HCT116 (cell line): ENCODE results near the gene DNALI1. TPM values are rescaled to one million over a fixed set of nuclear protein-coding genes. Genes with fewer than 3 reads are reported as not detected.

Experiments used
- ATAC-seq: fragments of 200-7000 bp; cut with Tn5 transposase; 2 replicates; pipeline ENCODE4 v1.9.1; 2020; ENCODE audit warnings: mild to moderate bottlenecking, moderate library complexity
- BruUV-seq: library from RNA; stranded (reverse); fragments of 400-500 nt; replicated peaks from 2 replicates; lab custom pipeline; 2021; lab: Mats Ljungman, UMichigan
- CTCF ChIA-PET: fragments of 300-600 bp; sonication (Branson Sonifier 250); formaldehyde crosslinking; loops from one replicate; lab custom pipeline; 2021; ENCODE audit warnings: antibody characterized with exemption; lab: Charles Lee
- POLR2A ChIA-PET: fragments of 300-600, 350-600 bp; sonication (Branson Sonifier 250); formaldehyde crosslinking; loops from one replicate; lab custom pipeline; 2021; ENCODE audit warnings: antibody characterized with exemption; lab: Charles Lee
- RAD21 ChIA-PET, 2 experiments: fragments of 300-600 bp; sonication (Branson Sonifier 250); formaldehyde crosslinking; loops; one replicate each; lab custom pipeline; 2023; ENCODE audit warnings: low total read pairs in 2 of 2; ENCODE audit not compliant: uncharacterized antibody in 2 of 2, unreplicated experiment in 2 of 2, low non-redundant PET in 1 of 2; lab: Charles Lee
- DNase-seq: peaks from one replicate; pipeline ENCODE4 v3.0.0-alpha.2; 2010; ENCODE audit warnings: low read depth, low spot score
- H2AFZ ChIP-seq: fragments of 200-600 bp; shearing (Covaris generic), sonication (generic); 2 replicates; pipeline ENCODE4 v1.6.1; 2017; ENCODE audit warnings: low read depth, mixed run types, mixed read lengths, antibody characterized with exemption, low read length; ENCODE audit not compliant: poor library complexity, severe bottlenecking
- H3K27ac ChIP-seq: 2 replicates; pipeline ENCODE4 v1.5.1; 2012; ENCODE audit warnings: low read depth, low read length
- H3K27me3 ChIP-seq: fragments of 200-600 bp; sonication (generic); 2 replicates; pipeline ENCODE4 v1.6.1; 2016; ENCODE audit warnings: mixed run types, low read length, mixed read lengths; ENCODE audit not compliant: insufficient read depth
- H3K36me3 ChIP-seq, 2 experiments: fragments of 200-500 bp in 1 of 2; fragments of 200-600 bp in 1 of 2; sonication (Bioruptor generic) in 1 of 2; sonication (generic) in 1 of 2; 2 replicates each; pipeline versions ENCODE4 v1.5.1 to v1.6.1; 2014 to 2016; ENCODE audit warnings: low read length in 2 of 2, inconsistent platforms in 1 of 2, mixed read lengths in 1 of 2, mixed run types in 1 of 2; ENCODE audit not compliant: insufficient read depth in 2 of 2, control insufficient read depth in 1 of 2
- H3K4me1 ChIP-seq, 2 experiments: fragments of 200-600 bp in 1 of 2; sonication (generic) in 1 of 2; 2 replicates each; pipeline versions ENCODE4 v1.5.1 to v1.6.1; 2012 to 2017; ENCODE audit warnings: low read length in 2 of 2, inconsistent platforms in 1 of 2, mild to moderate bottlenecking in 1 of 2, mixed read lengths in 1 of 2, mixed run types in 1 of 2, moderate library complexity in 1 of 2; ENCODE audit not compliant: insufficient read depth in 2 of 2, control insufficient read depth in 1 of 2
- H3K4me2 ChIP-seq: fragments of 200-600 bp; sonication (generic); 2 replicates; pipeline ENCODE4 v1.6.1; 2017; ENCODE audit warnings: mixed run types, low read length, mixed read lengths
- H3K4me3 ChIP-seq, 2 experiments: fragments of 200-600 bp in 1 of 2; sonication (generic) in 1 of 2; replicated peaks in 1 of 2; 2 replicates each; pipeline ENCODE4 v1.5.1; 2011 to 2016; ENCODE audit warnings: low read length in 2 of 2, control low read depth in 1 of 2, low read depth in 1 of 2, mild to moderate bottlenecking in 1 of 2, mixed read lengths in 1 of 2, mixed run types in 1 of 2
- H3K79me2 ChIP-seq: fragments of 200-600 bp; sonication (generic); 2 replicates; pipeline ENCODE4 v1.6.1; 2017; ENCODE audit warnings: mild to moderate bottlenecking, mixed run types, low read length, moderate library complexity, mixed read lengths; ENCODE audit not compliant: insufficient read depth
- H3K9ac ChIP-seq: fragments of 200-600 bp; sonication (generic); 2 replicates; pipeline ENCODE4 v1.6.1; 2016; ENCODE audit warnings: low read length, mixed read lengths
- H3K9me2 ChIP-seq: fragments of 200-600 bp; sonication (generic), shearing (Covaris generic); 2 replicates; pipeline ENCODE4 v1.6.1; 2017; ENCODE audit warnings: mixed run types, mild to moderate bottlenecking, moderate library complexity; ENCODE audit not compliant: insufficient read depth
- H3K9me3 ChIP-seq, 2 experiments: fragments of 200-500 bp in 1 of 2; fragments of 200-600 bp in 1 of 2; sonication (Bioruptor generic) in 1 of 2; sonication (generic) in 1 of 2; 2 replicates each; pipeline ENCODE4 v1.6.1; 2014 to 2017; ENCODE audit warnings: low read length in 2 of 2, mixed read lengths in 2 of 2, inconsistent platforms in 1 of 2, low read depth in 1 of 2, mild to moderate bottlenecking in 1 of 2, mixed run types in 1 of 2, moderate library complexity in 1 of 2; ENCODE audit not compliant: control insufficient read depth in 1 of 2, insufficient read depth in 1 of 2
- H4K20me1 ChIP-seq: fragments of 200-600 bp; sonication (generic), shearing (Covaris generic); 2 replicates; pipeline ENCODE4 v1.6.1; 2017; ENCODE audit warnings: mixed run types, mild to moderate bottlenecking, moderate library complexity; ENCODE audit not compliant: insufficient read depth
- FOSL1 ChIP-seq: IDR thresholded peaks from 2 replicates; pipeline ENCODE4 v1.6.1; 2012; ENCODE audit warnings: low read depth
- ZNF274 ChIP-seq: fragments of 200-500 bp; sonication (Bioruptor generic); IDR thresholded peaks from 2 replicates; pipeline ENCODE4 v1.6.1; 2014; ENCODE audit warnings: mild to moderate bottlenecking, low read depth, low read length, inconsistent platforms
- intact Hi-C: fragments of 100-400 bp; cut with micrococcal nuclease; formaldehyde crosslinking; loops from 2 replicates; pipeline ENCODE4 v1.10.0; 2022
- total RNA-seq: library from RNA; stranded (reverse); gene quantifications from one replicate; pipeline ENCODE4 v1.2.1, GENCODE V29; 2021; ENCODE audit not compliant: unreplicated experiment
- TF ChIP-seq, protein P1 (sequence below): IDR thresholded peaks from 2 replicates; pipeline ENCODE4 v1.6.1; 2012; ENCODE audit warnings: low read depth

Gene DNALI1
- total RNA-seq, 1 experiment from 2014 or later: 0.64 TPM

DNA sequence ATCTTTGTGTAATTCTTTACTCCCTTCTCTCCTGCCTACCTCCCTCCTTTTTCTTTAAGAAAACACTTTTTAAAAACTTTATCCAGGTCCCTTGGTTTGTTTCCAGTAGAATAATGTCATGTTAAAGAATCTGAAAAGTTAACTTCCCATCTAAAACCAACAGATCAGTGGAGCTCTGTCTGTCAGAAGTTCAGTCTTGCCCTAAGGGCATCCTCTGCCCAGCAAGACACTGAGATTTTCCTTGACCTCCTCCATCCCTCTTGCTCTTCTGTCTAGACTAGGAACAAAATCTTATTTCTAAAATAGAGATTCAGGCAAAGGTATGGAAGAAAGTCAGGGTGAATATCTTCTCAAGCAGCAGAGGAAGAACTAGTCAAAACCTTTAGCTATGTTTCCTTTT, 44.7 kb downstream of the DNALI1 start:
- POLR2A ChIA-PET: interaction anchor here (1.6 kb wide), 1 partner anchor 129 kb away, joined by 3 read pairs; no protein-coding TSS in a partner anchor
- H3K9ac ChIP-seq: no peak overlapping the region
- RAD21 ChIA-PET: no interaction called here
- CTCF ChIA-PET: no interaction called here
- DNase-seq (no peak), ATAC-seq (no peak)
- peaks cover under 1% of the 10 kb centered on the region in 2 experiments; a peak in 2 of 4 replicates for H3K4me1 ChIP-seq
- no peaks in the 10 kb centered on the region for H3K36me3 ChIP-seq
- no peaks in the 10 kb centered on the region for H3K79me2 ChIP-seq
- no peaks in the 10 kb centered on the region for H4K20me1 ChIP-seq
- intact Hi-C loops: no loop called here
- peaks cover 7% of the 10 kb centered on the region; the same call in 1 of the 2 replicates for H3K27me3 ChIP-seq
- H3K9me3 ChIP-seq: no peaks in the 10 kb centered on the region
- H3K4me3 ChIP-seq: no peak overlapping the region
- no TSS peak for BruUV-seq
- no peak overlapping the region for H3K4me2 ChIP-seq
- TF ChIP-seq FOSL1 (no peak), ZNF274 (no peak)
- TF ChIP-seq, protein P1, sequence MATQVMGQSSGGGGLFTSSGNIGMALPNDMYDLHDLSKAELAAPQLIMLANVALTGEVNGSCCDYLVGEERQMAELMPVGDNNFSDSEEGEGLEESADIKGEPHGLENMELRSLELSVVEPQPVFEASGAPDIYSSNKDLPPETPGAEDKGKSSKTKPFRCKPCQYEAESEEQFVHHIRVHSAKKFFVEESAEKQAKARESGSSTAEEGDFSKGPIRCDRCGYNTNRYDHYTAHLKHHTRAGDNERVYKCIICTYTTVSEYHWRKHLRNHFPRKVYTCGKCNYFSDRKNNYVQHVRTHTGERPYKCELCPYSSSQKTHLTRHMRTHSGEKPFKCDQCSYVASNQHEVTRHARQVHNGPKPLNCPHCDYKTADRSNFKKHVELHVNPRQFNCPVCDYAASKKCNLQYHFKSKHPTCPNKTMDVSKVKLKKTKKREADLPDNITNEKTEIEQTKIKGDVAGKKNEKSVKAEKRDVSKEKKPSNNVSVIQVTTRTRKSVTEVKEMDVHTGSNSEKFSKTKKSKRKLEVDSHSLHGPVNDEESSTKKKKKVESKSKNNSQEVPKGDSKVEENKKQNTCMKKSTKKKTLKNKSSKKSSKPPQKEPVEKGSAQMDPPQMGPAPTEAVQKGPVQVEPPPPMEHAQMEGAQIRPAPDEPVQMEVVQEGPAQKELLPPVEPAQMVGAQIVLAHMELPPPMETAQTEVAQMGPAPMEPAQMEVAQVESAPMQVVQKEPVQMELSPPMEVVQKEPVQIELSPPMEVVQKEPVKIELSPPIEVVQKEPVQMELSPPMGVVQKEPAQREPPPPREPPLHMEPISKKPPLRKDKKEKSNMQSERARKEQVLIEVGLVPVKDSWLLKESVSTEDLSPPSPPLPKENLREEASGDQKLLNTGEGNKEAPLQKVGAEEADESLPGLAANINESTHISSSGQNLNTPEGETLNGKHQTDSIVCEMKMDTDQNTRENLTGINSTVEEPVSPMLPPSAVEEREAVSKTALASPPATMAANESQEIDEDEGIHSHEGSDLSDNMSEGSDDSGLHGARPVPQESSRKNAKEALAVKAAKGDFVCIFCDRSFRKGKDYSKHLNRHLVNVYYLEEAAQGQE: no peak
- H2AFZ ChIP-seq: no peak overlapping the region
- no peak overlapping the region for H3K27ac ChIP-seq
- H3K9me2 ChIP-seq: no peaks in the 10 kb centered on the region
